HPDE6-E6E7 (cell line): ENCODE data around the gene MECP2.

Experiments used
- DNase-seq: peaks from one replicate; pipeline ENCODE4 v3.0.0; 2011; ENCODE audit warnings: missing footprints; ENCODE audit errors: extremely low spot score

Gene MECP2

DNA sequence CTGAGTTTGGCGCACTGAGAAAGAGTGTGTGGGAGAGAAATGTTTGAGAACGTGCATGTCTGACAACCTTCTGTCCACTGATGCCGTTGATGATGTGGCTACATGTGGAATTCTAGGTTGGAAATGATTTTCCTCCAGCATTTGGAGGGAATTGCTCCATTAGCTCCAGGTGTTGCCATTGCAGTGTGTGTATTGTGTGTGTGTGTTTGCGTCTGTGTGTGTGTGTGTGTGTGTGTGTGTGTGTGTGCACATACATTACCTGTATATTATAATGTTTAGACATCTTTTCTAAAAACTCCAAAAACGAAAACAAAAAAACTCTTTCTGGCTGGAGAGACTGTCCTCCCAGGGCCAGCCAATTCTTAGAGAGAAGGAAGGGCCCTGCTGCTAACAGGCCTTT lies 18.2 kb upstream of the MECP2 start:
- DNase-seq = no peak

DNA sequence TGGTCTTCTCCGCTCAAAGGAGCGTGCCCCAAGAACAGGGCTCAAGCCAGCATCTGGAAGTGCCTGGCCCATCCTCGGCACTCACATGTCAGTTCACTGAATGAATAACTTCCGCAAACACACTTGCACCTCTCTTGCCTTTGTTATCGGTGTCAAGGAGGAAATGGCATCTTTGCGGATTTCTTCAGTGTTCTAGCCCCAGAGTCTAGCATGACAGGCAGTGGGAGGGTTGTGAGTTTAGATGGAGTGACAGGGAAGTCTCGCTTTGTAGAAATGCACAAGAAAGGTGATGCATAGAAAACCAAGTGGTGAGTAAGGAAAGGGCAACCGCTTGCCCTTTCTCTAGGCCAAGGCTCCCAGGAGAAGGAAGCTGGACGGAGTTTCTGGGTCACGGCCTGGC lies 17.6 kb upstream of the MECP2 start:
- DNase-seq = no peak

DNA sequence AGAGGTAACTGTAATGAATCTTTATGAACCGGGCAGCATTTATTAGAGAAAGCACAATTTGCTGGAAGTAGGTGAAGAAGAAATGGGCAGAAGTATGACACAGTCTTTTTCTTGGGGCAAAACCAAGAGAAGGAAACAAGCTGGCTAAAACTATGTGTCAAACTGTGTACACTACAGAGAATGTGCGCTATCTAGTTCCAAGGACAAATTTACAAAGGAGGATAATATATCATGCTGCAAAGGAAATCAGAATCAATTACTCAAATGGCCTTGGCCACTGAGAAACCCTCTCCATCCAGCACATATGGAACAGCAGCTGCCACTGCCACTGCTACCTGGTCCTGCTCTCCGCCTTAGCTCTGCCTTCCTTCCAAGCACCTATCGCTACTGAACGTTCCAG lies 17.1 kb upstream of the MECP2 start:
- no peak for DNase-seq

DNA sequence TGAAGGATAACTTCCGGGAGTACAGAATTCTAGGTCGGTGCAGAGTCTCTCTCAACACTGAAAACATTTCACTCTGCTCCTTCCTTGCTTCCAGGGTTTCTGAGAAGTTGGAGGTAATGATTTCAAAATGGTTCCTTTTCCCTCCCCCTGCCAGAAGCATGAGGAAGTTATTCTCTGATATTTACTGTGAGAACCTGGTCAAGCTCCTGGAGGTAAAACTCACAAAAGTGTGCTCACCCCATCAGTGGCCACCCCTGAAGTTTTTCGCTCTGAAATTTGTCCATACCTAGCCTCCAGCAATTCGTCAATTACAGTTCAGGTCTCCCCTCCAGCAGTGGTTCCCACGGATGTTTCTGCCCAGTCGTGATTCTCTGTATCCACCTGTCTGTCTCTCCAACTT lies 16.2 kb upstream of the MECP2 start:
- no peak for DNase-seq

DNA sequence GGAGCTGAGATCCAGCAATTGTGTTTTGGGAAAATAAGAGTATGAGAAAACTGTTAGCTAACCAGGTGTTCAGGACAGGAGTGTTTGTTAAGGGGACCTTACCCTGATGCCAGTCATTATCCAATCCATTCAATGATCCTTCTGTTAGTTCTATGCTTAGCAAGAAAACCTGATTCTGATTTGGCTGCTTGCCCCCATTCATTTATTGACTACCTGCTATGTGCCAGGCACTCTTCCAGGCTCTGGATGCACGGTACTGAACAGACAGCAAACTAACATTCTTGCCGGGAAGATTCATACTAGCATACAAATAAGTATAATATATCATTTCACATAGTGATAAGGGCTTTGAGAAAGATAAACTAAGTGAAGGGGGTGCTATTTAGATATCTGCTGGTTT lies 1.0 kb upstream of the MECP2 start:
- no peak for DNase-seq

DNA sequence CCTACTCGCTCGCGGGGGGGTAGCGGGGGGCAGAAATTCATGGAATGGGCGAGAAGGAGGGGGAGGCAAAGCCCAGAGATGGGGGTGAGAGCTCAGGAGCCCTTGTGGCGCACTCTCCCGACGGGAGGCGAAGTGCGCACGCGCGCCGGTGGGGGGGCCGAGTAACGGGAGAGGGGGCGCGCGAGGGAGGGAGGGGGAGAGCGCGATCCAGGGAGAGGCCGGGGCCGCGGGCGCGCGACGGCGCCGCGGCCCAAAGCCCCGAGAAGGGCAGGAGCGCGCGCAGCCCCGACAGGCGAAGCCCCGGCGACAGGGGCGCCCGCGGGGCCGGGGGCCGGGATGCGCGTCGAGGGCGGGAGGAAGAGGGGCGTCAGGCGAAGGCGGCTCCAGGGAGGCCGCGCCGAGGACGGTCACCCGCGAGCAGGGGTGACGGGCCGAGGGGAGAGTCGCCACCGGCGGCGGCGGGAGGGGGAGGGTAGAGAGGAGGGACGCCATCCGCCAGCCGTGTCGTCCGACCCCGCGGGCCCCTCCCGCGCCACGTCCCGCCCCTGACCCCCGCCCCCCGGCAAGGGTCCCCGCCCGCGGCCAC lies 421 bp downstream of the MECP2 start:
- DNase-seq = peak; percentile 80

DNA sequence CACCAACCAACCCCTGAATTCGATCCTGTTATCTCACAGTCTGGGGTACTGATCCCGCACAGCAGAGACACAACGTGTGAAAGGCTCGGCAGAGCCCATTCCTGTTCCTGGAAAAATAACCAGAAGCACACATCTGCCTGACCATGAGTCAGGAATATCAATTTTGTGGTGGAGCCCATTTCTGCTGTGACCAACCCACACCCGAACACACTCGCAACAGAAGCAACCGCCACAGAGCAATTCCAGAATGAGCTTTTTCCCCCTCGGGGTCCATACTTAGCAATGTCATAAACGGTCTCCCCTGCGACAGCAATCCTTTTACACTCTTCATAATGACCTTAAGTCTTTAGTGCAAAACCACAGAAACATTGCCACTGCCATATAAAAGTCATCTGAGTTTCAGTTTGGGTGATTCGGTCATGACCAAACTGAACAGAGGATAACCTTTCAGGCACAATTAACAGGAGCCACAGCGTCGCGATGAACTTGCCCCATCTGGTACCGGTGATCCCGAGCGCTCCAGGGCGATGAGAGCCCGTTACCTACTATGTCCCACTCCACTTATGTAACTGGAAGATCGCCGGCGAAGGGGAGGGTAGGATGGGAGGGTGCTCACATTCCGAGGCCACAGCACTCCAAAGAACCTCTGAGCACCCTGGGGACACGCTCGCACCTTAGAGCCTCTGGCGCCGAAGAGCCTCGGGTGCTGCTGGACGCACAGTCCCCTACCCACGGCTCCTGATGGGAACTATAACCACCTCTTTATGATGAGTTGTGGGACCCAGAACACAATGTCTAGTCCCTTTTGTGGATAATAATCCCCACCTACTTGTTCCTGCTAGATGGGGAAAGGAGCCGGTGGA lies 1.1 kb downstream of the MECP2 start:
- no peak for DNase-seq

DNA sequence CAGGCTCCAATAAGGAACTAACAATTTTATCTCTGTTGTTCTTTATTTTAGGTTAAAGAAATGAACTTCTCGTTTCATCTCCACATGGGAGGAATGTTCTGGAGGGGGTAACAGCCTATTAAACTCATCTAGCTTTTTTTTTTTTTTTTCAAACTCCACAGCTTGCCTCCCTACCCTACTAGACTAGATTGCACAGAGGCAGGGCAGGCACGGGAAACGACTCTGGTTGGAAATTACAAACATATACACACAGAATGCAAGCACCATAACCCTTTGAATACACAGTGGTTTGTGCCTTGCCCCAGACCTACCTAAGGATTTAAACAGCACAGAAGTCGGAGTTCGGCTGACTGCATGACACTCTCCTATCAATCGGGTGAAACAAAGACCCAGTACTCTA lies 2.7 kb downstream of the MECP2 start:
- no peak for DNase-seq

DNA sequence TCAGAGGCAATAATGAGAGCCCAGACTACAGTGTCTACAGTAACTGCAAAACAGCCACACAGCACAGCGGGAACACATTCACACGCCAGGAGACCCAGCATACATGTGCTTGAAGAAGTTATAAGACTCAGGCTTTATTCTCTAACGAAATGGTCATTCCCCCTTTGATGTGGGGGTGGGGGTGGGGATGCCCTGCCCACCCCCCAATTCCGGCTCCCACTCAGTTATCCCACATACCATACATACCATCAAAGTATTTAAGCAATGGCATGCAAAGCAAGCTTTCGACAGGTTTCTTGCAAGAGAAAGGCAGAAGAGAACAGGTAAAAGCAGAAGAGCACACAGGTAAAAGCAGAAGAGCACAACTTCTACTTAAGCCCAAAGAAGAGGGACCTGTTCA lies 3.6 kb downstream of the MECP2 start:
- no peak for DNase-seq

DNA sequence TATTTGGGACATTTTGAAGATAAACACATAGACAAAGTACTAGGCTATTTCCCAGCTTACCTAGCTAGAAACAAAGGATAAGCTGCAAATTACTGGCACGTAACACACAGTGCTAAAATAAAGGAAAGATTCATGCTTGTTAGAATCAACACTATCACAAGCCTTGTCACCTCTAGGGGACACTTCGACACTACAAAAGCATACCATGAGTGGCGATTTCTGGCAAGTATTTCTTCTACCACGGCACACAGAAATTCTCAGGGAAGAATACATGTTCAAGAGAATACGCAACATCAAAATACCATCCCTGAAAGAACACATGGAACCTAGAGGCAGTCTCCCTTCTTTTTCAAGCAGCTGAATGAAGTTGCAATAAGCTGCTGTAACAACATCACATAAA lies 5.1 kb downstream of the MECP2 start:
- DNase-seq = no peak

DNA sequence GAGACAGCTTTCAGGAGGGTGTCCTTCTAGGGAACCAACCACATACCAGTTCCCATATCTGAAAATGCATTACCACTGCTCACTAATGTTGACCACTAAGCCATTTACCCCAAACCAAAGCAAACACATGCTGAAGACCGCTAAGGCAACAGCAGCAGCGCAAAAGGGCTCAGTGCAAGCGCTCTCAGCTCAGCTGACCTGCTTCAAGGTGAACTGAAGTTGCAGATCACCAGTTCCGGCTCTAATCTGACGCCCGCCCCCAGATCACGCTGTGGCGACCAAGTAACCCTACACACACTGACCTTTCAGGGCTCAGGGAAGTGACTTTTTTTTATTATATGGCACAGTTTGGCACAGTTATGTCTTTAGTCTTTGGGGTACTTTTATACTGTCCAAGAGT lies 5.8 kb downstream of the MECP2 start:
- no peak for DNase-seq

DNA sequence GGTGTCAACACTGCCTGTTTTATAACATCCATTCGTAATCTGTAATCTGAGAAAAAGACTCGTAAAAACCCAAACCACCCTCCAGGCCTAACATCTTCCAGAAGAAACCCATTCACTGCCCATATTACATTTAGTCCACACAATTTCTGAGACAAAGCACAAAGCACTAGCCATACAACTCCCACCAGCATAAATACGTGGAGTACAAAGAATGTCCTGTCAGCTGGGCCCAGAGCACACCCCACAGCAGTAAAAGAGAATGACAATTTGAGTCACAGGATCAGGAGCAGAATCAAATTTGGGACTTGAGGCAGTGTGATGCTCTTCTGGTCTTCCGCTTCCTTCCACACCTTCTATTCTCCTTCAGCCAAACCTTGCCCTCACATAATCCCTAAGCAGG lies 6.8 kb downstream of the MECP2 start:
- DNase-seq = no peak

DNA sequence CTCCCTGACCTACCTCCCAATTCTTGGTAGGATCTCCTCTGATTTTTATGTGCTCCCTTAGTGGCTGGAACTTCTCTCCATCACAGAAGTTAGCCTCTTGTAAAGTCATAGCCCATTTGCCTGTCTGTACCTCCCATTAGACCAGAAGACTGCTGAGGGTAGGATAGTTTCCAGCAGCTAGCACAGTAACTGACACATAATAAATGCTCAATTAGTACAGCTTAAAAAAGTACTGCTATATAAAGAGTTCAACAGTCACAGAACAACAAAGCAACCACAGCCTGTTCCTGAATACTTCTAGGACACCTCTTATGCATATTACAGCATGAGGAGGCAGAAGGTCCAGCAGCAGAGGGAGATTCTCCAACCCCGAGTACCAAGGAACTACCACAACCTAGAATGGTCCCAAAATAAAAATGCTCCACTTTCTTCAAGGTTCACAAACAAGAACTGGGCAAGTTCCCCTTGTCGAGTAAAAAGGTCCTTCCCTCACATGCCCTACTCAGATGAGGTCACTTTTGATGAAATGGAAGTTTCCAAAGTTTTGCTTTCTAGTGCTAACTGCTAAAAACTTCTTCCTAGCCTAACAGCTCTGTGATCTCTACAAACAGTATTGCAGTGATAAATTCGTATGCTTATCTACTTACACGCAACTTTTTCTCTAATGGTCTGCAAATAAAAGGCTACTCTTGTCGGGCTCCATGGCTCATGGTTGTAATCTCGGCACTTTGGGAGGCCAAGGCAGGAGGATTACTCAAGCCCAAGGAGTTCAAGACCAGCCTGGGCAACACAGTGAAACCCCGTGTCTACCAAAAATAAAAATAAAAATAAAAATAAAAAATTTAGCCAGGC lies 12.8 kb downstream of the MECP2 start:
- DNase-seq = no peak

DNA sequence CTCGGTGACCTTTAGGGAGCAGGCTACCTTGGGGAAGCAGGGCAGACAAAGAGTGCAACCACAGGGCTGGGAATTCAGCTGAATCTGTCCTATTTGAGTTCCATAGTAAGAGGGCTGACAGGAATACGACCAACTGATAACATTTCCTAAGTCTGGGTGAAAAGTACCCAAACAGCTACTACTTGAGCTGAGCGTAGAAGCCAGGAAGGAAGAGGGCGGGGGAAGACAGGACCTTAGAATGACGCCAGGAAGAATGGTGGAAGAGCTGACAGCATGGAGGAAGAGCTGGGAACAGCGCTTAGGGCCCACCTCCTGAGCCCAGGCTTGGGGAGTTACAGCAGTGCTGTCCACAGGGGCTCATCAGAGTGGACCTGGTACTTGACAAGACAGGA lies 14.4 kb downstream of the MECP2 start:
- no peak for DNase-seq

DNA sequence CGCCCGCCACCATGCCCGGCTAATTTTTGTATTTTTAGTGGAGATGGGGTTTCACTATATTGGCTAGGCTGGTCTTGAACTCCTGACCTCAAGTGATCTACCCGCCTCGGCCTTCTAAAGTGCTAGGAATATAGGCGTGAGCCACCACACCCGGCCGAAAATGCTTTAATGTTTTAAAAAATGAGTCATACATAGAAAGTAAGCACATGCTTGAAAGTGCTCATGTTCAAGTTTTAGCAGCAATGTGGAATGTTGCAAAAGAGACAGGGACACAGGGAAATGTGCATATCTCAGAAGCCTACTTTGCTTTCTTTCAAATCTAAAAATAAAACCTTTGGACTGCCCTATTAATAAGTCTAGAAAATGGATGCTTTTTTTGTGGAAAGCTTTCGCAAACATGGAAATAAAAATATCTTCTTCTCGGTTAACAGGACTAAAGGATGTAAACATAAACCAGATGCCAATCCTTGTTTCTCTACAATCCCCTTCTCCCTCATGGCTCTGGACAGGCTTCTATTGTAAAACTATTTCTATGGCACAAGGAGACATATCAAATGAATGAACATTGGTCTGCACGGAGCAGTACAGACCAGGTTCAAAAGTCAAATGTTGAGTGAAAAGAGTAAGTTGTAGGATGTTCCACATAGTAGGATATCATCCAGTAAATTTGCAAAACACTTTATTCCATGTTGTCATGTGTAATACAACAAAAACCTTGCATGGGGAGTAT lies 15.0 kb downstream of the MECP2 start:
- no peak for DNase-seq

DNA sequence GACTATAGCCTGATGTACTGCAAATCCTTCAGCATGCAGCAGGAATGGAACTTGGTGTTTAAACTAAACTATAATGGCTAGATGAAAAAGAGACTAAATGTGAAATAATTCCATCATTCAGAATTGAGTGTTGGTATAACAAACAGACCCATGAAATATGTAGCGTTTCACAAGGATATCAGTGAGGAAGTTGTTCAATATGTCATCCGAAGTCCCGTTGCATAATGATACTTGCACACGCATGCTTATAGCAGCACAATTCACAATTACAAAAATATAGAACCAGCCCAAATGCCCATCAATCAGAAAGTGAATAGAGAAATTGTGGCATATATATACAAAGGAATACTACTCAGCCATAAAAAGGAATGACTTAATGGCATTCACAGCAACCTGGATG lies 20.4 kb downstream of the MECP2 start:
- DNase-seq = no peak

DNA sequence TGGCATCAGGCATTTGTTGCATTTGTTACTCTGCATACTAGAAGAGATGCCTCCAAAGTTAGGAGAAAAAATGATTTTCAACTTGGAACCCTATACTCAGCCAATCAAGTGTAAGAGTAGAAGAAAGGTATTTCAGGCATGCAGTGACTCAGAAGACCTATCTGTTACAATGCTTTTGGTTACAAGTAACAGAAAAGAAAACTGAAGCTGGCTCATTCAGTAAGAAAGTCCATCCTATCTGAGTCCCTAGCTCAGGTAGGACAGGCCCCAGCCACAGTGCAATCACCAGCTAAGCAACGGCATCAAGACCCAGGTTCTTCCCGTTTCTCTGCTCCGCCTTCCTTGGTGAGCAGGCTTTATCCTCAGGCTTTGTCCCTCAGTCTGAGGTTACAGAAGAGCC lies 23.3 kb downstream of the MECP2 start:
- DNase-seq = peak; percentile 71

DNA sequence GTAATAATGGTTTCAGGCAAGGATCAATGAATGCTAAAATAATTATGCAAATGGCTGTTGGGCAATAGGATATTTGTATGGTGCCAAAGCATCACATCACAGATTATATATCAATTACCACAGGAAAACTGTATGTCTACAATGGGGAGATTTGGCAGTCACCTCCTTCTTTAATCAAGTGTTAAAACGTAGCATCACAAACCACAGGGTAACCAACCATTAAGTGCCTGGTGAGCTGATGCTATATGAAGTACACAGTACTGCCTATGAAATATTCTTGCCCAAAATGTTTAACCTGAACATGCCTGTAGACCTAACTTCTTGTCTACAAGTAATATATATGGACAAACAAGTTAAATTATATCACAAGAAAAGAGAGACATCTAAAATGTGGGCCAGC lies 25.3 kb downstream of the MECP2 start:
- DNase-seq = no peak

DNA sequence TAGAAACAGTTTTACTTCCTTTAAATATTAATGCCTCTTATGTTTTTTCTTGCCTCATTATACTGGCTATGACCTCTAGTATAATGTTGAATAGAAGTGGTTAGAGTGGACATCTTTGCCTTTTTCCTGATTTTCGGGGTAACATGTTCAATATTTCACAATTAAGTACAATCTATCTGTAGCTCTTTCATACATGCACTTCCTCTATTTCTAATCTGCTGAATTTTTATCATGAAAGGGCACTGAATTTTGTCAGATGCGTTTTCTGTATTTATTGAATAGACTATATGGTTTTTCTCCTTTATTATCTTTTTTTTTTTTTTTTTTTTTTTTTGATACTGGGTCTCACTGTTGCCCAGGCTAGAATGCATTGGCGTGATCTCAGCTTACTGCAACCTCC lies 29.0 kb downstream of the MECP2 start:
- no peak for DNase-seq

DNA sequence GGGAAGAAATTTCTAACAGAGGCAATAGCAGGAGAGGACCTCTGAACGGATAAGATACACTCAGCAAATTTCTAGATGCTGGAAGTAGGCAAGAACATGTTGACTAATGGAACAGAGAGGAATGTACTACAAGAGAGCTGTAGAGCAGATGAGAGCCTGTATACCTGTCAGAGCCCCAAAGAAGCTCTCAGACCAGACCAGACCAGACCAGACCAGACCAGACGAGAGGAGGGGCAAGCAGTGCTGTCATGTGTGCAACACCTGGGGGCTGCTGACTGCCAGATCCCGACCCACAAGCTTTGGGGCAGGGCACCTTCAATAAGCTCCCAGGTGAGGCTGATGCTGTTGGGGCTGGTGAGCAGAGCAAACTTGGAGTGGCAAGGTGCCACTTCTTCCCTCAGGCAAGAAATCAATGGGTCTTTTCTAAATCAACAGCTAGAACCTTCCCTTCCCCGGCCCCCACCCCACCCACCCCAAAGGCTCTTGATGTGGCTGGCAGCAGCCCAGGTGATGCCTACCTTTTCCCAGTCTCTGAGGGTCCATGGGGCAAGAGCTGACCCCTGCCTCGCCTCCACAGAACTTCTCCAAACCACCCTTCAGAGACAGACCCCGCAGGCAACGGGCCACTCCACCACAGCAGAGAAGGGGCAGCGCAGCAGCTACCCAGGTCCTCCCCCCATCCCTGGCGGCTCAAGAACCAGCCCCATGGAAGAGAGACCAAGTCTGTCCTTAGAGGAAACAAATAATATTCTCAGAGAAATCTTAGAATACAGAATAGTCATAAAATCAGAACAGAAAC lies 32.7 kb downstream of the MECP2 start:
- no peak for DNase-seq

DNA sequence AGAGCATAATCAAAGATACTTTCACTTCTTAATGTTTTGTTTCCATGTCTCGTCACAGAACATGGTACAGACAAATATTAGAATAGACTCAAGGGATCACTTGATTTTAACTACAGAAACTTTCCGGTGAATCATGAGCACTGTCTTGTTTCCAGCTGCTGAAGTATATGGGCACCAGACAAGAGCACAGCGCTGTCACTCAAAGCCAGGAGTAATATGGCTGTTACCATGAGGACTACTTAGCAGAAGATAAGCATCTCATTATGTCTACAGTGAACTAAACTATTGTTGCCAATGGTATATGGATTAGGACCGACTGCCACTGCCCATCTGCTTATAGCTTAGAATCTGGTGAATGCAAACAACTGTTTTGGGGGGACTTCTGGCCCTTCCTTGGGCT lies 34.3 kb downstream of the MECP2 start:
- DNase-seq = no peak
